CD4-positive, CD25-positive, alpha-beta regulatory T cell (primary cell): ENCODE measurements around the gene NMRK2. TPM values are rescaled to one million over a fixed set of nuclear protein-coding genes. Genes with fewer than 3 reads are reported as not detected.
"Not testable (repeated sequence)": the region's sequence is repeated elsewhere in the genome, so short reads cannot be mapped to it uniquely, and the experiment has no call there.

ENCODE experiments used
- ATAC-seq, 2 donors: fragments of 150-1000 bp; cut with Tn5 transposase; one replicate each; pipeline ENCODE4 v1.10.0; 2021; ENCODE audit warnings: low read depth in 2 of 2, moderate number of reproducible peaks in 2 of 2, moderate library complexity in 1 of 2
- DNase-seq, 3 donors: peaks; one replicate each; pipeline versions ENCODE4 v3.0.0 to v3.0.0-alpha.2; 2012 to 2022; ENCODE audit warnings: mixed read lengths in 1 of 3
- H3K27ac ChIP-seq: one replicate; pipeline ENCODE4 v1.7.0; 2013; ENCODE audit warnings: mild to moderate bottlenecking, low read length; ENCODE audit not compliant: insufficient read depth, poor library complexity, severe bottlenecking
- H3K27me3 ChIP-seq: one replicate; pipeline ENCODE4 v1.7.0; 2013; ENCODE audit warnings: low read length; ENCODE audit not compliant: control insufficient read depth, insufficient read depth
- H3K36me3 ChIP-seq: one replicate; pipeline ENCODE4 v1.7.0; 2013; ENCODE audit warnings: mild to moderate bottlenecking, low read length, moderate library complexity; ENCODE audit not compliant: control insufficient read depth, insufficient read depth
- H3K4me1 ChIP-seq: 2 replicates; pipeline ENCODE4 v1.7.0; 2013; ENCODE audit warnings: mild to moderate bottlenecking, low read length; ENCODE audit not compliant: insufficient read depth, control insufficient read depth, poor library complexity, severe bottlenecking
- H3K4me3 ChIP-seq: one replicate; pipeline ENCODE4 v1.7.0; 2013; ENCODE audit warnings: low read depth, mild to moderate bottlenecking, low read length, moderate library complexity
- H3K9me3 ChIP-seq, 2 experiments: 1 replicate in 1 of 2; 2 replicates in 1 of 2; pipeline ENCODE4 v1.7.0; 2013; ENCODE audit warnings: low read length in 2 of 2, mild to moderate bottlenecking in 1 of 2, moderate library complexity in 1 of 2; ENCODE audit not compliant: control insufficient read depth in 2 of 2
- H3K27ac Mint-ChIP-seq, 3 donors: one replicate each; pipeline ENCODE4 v1.8.0; 2020 to 2022; ENCODE audit warnings: mild to moderate bottlenecking in 3 of 3, mixed read lengths in 3 of 3, moderate library complexity in 2 of 3
- H3K27me3 Mint-ChIP-seq: one replicate; pipeline ENCODE4 v1.8.0; 2022; ENCODE audit warnings: mild to moderate bottlenecking, mixed read lengths
- H3K36me3 Mint-ChIP-seq: one replicate; pipeline ENCODE4 v1.8.0; 2020; ENCODE audit warnings: mixed read lengths
- H3K4me1 Mint-ChIP-seq, 4 donors: one replicate each; pipeline ENCODE4 v1.8.0; 2020 to 2022; ENCODE audit warnings: mixed read lengths in 4 of 4, mild to moderate bottlenecking in 1 of 4
- H3K4me3 Mint-ChIP-seq, 4 donors: one replicate each; pipeline ENCODE4 v1.8.0; 2020 to 2022; ENCODE audit warnings: mild to moderate bottlenecking in 4 of 4, mixed read lengths in 4 of 4, moderate library complexity in 3 of 4
- H3K9me3 Mint-ChIP-seq, 7 donors: one replicate each; pipeline ENCODE4 v1.8.0; 2020 to 2022; ENCODE audit warnings: mixed read lengths in 7 of 7, mild to moderate bottlenecking in 3 of 7, moderate library complexity in 2 of 7
- polyA plus RNA-seq, 4 donors: library from polyadenylated mRNA; unstranded; fragments of 300-500 nt; fragmentation: Illumina TruSeq; gene quantifications; one replicate each; pipeline ENCODE4 v1.2.3, GENCODE V29; 2021
- total RNA-seq: library from RNA; stranded (reverse); gene quantifications from one replicate; pipeline ENCODE4 v1.2.3, GENCODE V29; 2022

Gene NMRK2
- total and polyA plus RNA-seq, 5 donors from 2014 or later: not detected

DNA sequence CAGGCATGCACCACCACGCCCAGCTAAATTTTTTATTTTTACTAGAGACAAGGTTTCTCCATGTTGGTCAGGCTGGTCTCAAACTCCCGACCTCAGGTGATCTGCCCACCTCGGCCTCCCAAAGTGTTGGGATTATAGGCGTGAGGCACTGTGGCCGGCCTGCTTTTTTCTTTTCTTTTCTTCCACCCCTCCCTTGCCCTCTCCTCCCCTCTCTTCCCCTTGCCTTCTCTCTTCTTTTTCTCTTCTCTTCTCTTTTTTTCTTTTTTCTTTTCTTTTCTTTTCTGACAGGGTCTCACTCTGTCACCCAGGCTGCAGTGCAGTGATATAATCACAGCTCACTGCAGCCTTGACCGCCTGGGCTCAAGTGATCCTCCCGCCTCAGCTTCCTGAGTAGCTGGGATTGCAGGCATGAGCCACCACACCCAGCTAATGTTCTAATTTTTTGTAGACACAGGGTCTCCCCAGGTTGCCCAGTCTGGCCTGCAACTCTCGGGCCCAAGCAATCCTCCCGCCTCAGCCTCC is 19.9 kb downstream of the NMRK2 start:
- not testable (repeated sequence) for H3K27ac Mint-ChIP-seq

DNA sequence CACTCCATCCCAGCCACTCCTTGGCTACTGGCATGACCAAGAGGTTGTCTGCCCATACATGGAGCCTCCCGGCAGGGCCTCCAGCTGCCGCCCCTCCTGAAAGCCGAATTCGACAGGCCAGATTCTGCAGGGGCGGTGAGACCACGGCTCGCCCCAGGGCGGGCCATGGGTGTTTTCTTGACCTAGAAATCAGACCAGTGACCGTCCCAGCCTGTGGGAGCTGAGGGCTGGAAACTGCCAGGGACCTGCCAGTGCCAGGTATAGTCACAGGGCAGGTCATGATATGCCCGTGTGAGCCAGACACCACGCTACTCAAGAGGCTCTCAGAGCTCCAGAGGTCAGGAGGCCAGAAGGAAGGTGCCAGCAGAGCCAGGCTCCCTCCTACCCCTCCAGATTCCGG is 21.2 kb downstream of the NMRK2 start:
- H3K4me3 ChIP-seq: no peak overlapping the region
- H3K27me3 ChIP-seq: no peaks in the 10 kb centered on the region
- Mint-ChIP-seq H3K9me3 (peaks cover 0 to 1% (median 0%) of the 10 kb centered on the region in 7 donors), H3K4me3 (no peak overlapping the region), H3K27me3 (peaks cover 10% of the 10 kb centered on the region), H3K4me1 (peaks cover 0 to 7% (median 4%) of the 10 kb centered on the region in 4 donors), H3K27ac (no peak overlapping the region), H3K36me3 (no peaks in the 10 kb centered on the region)
- no peaks in the 10 kb centered on the region for H3K9me3 ChIP-seq
- H3K27ac ChIP-seq: no peak overlapping the region
- DNase-seq (no peak), ATAC-seq (no peak)
- peaks cover 7% of the 10 kb centered on the region for H3K36me3 ChIP-seq
- H3K4me1 ChIP-seq: peaks cover 7% of the 10 kb centered on the region

More for the DNA sequence above, 19.9 kb downstream of the NMRK2 start:
- not testable (repeated sequence) for H3K4me1 Mint-ChIP-seq, H3K4me1 ChIP-seq, ATAC-seq, H3K27me3 ChIP-seq, H3K9me3 ChIP-seq, H3K36me3 ChIP-seq, H3K9me3 Mint-ChIP-seq, DNase-seq, H3K27ac ChIP-seq, H3K4me3 ChIP-seq, H3K36me3 Mint-ChIP-seq, H3K4me3 Mint-ChIP-seq
- peaks cover 10% of the 10 kb centered on the region for H3K27me3 Mint-ChIP-seq

DNA sequence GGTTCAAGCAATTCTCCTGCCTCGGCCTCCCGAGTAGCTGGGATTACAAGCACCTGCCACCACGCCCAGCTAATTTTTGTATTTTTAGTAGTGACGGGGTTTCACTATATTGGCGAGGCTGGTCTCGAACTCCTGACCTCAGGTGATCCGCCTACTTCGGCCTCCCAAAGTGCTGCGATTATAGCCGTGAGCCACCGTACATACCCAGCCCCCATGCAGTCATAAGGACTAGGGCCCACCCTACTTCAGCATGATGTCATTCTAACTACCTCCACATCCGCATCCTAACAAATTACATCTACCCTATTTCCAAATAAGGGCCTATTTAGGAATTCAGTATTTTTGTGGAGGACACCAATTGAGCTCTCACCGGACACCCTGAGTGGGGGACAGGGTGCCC is 22.4 kb downstream of the NMRK2 start:
- not testable (repeated sequence) for H3K9me3 Mint-ChIP-seq, ATAC-seq, H3K27me3 ChIP-seq, H3K4me1 ChIP-seq, H3K4me3 Mint-ChIP-seq, H3K4me3 ChIP-seq, H3K36me3 Mint-ChIP-seq, DNase-seq, H3K27ac Mint-ChIP-seq, H3K4me1 Mint-ChIP-seq, H3K27ac ChIP-seq, H3K9me3 ChIP-seq
- peaks cover 10% of the 10 kb centered on the region for H3K27me3 Mint-ChIP-seq
- H3K36me3 ChIP-seq: peaks cover 17% of the 10 kb centered on the region

DNA sequence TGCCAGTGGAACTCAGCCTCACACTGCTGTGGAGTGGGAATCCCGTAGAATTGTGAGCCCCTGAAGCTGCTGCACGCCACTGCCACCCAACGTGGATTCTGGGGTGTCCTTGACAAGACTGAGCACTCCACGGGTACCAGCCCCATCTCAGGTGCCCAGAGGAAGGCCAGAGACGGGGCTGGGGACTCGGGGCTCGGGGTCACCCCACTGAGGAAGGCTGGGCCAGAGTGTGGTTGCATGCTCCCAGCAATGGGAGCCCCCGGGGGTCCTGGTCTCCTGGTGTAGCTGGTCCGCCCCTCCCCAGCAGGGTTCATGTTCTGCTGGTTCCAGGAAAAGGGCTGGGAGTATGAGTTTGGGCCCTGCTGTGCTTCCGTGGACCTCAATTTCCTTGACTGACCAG is 22.8 kb downstream of the NMRK2 start:
- no peak overlapping the region for H3K27ac ChIP-seq
- ATAC-seq: no peak
- H3K36me3 Mint-ChIP-seq: no peaks in the 10 kb centered on the region
- no peaks in the 10 kb centered on the region for H3K9me3 ChIP-seq
- no peak overlapping the region for H3K4me3 ChIP-seq
- peaks cover 10% of the 10 kb centered on the region for H3K27me3 Mint-ChIP-seq
- DNase-seq: no peak
- peak overlapping the region in 1 of 4 donors; percentile 54 for H3K4me3 Mint-ChIP-seq
- H3K27me3 ChIP-seq: no peaks in the 10 kb centered on the region
- H3K36me3 ChIP-seq: peaks cover 19% of the 10 kb centered on the region
- peaks cover 0 to 1% (median 0%) of the 10 kb centered on the region in 7 donors for H3K9me3 Mint-ChIP-seq
- H3K4me1 Mint-ChIP-seq: peaks cover 0 to 7% (median 4%) of the 10 kb centered on the region in 4 donors
- H3K27ac Mint-ChIP-seq: no peak overlapping the region
- peaks cover 2% of the 10 kb centered on the region for H3K4me1 ChIP-seq

DNA sequence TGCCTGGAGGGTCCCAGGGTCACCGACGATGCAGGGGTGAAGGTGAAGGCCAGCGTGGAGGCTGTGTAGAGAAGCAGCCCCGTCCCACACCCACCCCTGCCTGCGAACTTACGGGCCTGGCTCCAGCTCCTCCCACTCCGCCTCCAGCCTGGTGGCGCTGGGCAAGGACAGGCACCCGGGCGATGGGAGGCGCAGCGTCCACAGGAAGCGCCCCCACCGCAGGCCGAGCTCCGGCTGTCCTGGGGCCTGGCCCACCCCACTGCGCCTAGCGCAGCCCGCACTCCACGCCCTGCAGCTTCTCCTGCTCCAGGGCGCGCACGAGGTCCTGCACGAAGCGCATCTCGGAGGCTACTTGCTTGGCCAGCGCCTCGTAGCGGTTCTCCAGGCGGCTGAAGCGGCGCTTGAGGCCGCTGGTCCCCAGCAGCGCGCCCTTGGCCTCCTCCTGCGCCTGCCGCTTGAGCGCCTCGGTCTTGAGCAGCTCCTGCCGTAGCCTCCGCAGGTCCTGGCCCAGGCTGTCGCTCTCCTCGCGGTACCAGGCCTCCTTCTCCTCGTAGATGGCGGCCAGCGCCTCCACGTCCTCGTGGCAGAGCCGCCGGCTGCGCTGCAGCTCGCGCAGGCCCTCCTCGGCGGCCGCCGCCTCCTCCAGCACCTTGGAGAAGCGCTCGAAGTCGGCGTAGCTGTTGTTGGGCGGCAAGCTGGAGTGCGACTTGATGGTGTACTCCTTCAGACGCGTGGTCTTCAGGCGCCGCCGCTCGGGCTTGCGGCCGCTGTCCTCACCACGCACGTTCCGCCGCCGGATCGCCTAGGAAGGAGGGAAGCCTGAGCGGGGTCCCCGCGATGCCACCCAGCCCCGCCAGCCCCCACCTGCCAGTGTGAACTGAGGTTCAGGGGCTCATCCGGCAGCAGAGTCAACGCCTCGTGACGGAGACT is 26.2 kb downstream of the NMRK2 start:
- H3K27me3 Mint-ChIP-seq: peaks cover 5% of the 10 kb centered on the region
- H3K4me1 Mint-ChIP-seq: no peaks in the 10 kb centered on the region
- Histone ChIP-seq H3K27me3 (no peaks in the 10 kb centered on the region), H3K36me3 (peaks cover 48% of the 10 kb centered on the region), H3K9me3 (no peaks in the 10 kb centered on the region), H3K4me1 (no peaks in the 10 kb centered on the region), H3K4me3 (no peak overlapping the region), H3K27ac (no peak overlapping the region)
- H3K36me3 Mint-ChIP-seq: peaks cover 5% of the 10 kb centered on the region
- no peak for DNase-seq
- H3K27ac Mint-ChIP-seq: no peak overlapping the region
- ATAC-seq: no peak
- no peaks in the 10 kb centered on the region for H3K9me3 Mint-ChIP-seq
- H3K4me3 Mint-ChIP-seq: no peak overlapping the region

DNA sequence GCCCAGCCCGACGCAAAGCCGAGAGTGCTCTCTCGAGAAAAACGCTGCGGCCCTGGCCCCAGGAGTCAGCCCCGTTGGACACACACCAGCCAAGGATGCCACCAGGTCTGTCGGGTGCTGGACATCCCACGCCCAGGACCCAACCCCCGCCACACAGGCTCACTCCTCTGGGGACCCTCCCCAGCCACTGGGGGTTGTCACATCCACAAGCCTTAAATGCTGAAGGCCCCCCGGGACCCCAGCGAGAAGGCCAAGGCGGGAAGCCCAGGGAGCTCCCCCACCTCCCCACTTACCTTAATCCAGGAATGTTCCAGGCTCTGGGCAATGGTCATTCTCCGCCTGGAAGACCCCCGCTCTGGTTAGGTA is 26.9 kb downstream of the NMRK2 start:
- Mint-ChIP-seq H3K27me3 (peaks cover 5% of the 10 kb centered on the region), H3K36me3 (peaks cover 5% of the 10 kb centered on the region), H3K4me3 (no peak overlapping the region), H3K9me3 (no peaks in the 10 kb centered on the region), H3K4me1 (no peaks in the 10 kb centered on the region), H3K27ac (no peak overlapping the region)
- DNase-seq (no peak), ATAC-seq (no peak)
- no peaks in the 10 kb centered on the region for H3K4me1 ChIP-seq
- H3K36me3 ChIP-seq: peaks cover 51% of the 10 kb centered on the region
- H3K27me3 ChIP-seq: no peaks in the 10 kb centered on the region
- no peaks in the 10 kb centered on the region for H3K9me3 ChIP-seq
- H3K27ac ChIP-seq: no peak overlapping the region
- H3K4me3 ChIP-seq: no peak overlapping the region

DNA sequence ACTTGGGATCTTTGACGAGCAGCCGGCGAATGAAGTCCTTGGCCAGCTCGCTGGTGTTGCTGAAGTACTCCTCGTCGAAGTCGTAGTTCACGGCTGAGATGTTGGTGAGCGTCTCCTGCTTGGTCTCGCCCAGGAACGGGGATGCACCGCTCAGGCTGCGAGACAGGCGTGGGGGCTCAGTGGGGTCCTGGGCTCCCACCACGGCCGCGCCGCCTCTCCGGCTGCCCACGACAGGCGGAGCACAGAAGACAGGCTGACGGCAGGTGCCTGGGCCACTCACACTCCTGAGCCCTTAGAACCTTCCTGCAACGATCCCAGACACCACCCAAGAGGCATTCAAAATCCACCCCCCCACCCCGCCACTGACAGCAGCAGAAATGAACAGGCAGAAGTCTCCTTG is 28.1 kb downstream of the NMRK2 start:
- no peaks in the 10 kb centered on the region for H3K27me3 ChIP-seq
- Mint-ChIP-seq H3K4me1 (no peaks in the 10 kb centered on the region), H3K27ac (no peak overlapping the region), H3K36me3 (peaks cover 5% of the 10 kb centered on the region), H3K9me3 (no peaks in the 10 kb centered on the region), H3K4me3 (no peak overlapping the region), H3K27me3 (no peaks in the 10 kb centered on the region)
- H3K9me3 ChIP-seq: no peaks in the 10 kb centered on the region
- peaks cover 55% of the 10 kb centered on the region for H3K36me3 ChIP-seq
- H3K4me3 ChIP-seq: no peak overlapping the region
- ATAC-seq (no peak), DNase-seq (no peak)
- H3K4me1 ChIP-seq: no peaks in the 10 kb centered on the region
- no peak overlapping the region for H3K27ac ChIP-seq
